GM23338 (cell line): Measurements from ENCODE around the gene SETD1A. TPM values are rescaled to one million over a fixed set of nuclear protein-coding genes. Genes with fewer than 3 reads are reported as not detected.

ENCODE experiments used
- ATAC-seq: fragments of 200-7000 bp; cut with Tn5 transposase; 3 replicates; pipeline ENCODE4 v1.9.1; 2020
- DNase-seq: peaks from one replicate; pipeline ENCODE4 v3.0.0-alpha.2; 2015; ENCODE audit warnings: low spot score
- H2AFZ ChIP-seq: fragments of 200-600 bp; sonication (generic); 2 replicates; pipeline ENCODE4 v1.8.0; 2016; ENCODE audit warnings: antibody characterized with exemption, mild to moderate bottlenecking, moderate library complexity
- H3F3A ChIP-seq: fragments of 200-600 bp; sonication (generic); replicated peaks from 2 replicates; pipeline ENCODE4 v1.8.0; 2017; ENCODE audit warnings: antibody characterized with exemption, mixed run types, low read depth
- H3K27ac ChIP-seq: fragments of 200-600 bp; sonication (generic); 2 replicates; pipeline ENCODE4 v1.6.1; 2016; ENCODE audit warnings: low read depth
- H3K27me3 ChIP-seq: fragments of 200-600 bp; sonication (generic); 2 replicates; pipeline ENCODE4 v1.8.0; 2016; ENCODE audit warnings: mild to moderate bottlenecking, mixed run types, moderate library complexity; ENCODE audit not compliant: insufficient read depth
- H3K36me3 ChIP-seq: fragments of 200-600 bp; sonication (generic); 2 replicates; pipeline ENCODE4 v1.8.0; 2016; ENCODE audit warnings: mild to moderate bottlenecking; ENCODE audit not compliant: insufficient read depth
- H3K4me1 ChIP-seq: fragments of 200-600 bp; sonication (generic); 2 replicates; pipeline ENCODE4 v1.8.0; 2016; ENCODE audit warnings: mild to moderate bottlenecking, moderate library complexity; ENCODE audit not compliant: insufficient read depth
- H3K4me2 ChIP-seq: fragments of 200-600 bp; sonication (generic); 2 replicates; pipeline ENCODE4 v1.7.1; 2017; ENCODE audit warnings: mixed run types
- H3K4me3 ChIP-seq: fragments of 200-600 bp; sonication (generic); 2 replicates; pipeline ENCODE4 v1.6.1; 2016; ENCODE audit warnings: mixed run types
- H3K79me2 ChIP-seq: fragments of 200-600 bp; sonication (generic); replicated peaks from 2 replicates; pipeline ENCODE4 v1.8.0; 2017; ENCODE audit warnings: mild to moderate bottlenecking; ENCODE audit not compliant: insufficient read depth
- H3K9me2 ChIP-seq: fragments of 200-600 bp; sonication (generic); 2 replicates; pipeline ENCODE4 v1.8.0; 2017; ENCODE audit not compliant: insufficient read depth
- H4K20me1 ChIP-seq: fragments of 200-600 bp; sonication (generic); replicated peaks from 2 replicates; pipeline ENCODE4 v1.8.0; 2017; ENCODE audit warnings: mild to moderate bottlenecking; ENCODE audit not compliant: insufficient read depth
- H3K27ac Mint-ChIP-seq: 2 replicates; pipeline ENCODE4 v1.8.0; 2020; ENCODE audit warnings: inconsistent platforms, mild to moderate bottlenecking, moderate library complexity, mixed read lengths
- H3K27me3 Mint-ChIP-seq: 3 replicates; pipeline ENCODE4 v1.8.0; 2022; ENCODE audit warnings: low read depth, mild to moderate bottlenecking, moderate library complexity, mixed read lengths, inconsistent platforms; ENCODE audit not compliant: insufficient read depth, poor library complexity
- H3K36me3 Mint-ChIP-seq: 3 replicates; pipeline ENCODE4 v1.8.0; 2021; ENCODE audit warnings: low read depth, mild to moderate bottlenecking, inconsistent platforms, moderate library complexity, mixed read lengths
- H3K4me1 Mint-ChIP-seq: 3 replicates; pipeline ENCODE4 v1.8.0; 2020; ENCODE audit warnings: mild to moderate bottlenecking, inconsistent platforms, mixed read lengths
- H3K4me3 Mint-ChIP-seq: 3 replicates; pipeline ENCODE4 v1.8.0; 2021; ENCODE audit warnings: moderate library complexity, mild to moderate bottlenecking, inconsistent platforms, mixed read lengths
- H3K9me3 Mint-ChIP-seq: 3 replicates; pipeline ENCODE4 v1.8.0; 2020; ENCODE audit warnings: moderate library complexity, mild to moderate bottlenecking, inconsistent platforms, mixed read lengths
- CREB1 ChIP-seq: fragments of 250-450 bp; sonication (Bioruptor Pico); IDR thresholded peaks from 2 replicates; pipeline ENCODE4 v1.5.0; 2020; ENCODE audit warnings: low read depth, mild to moderate bottlenecking, moderate library complexity
- CTCF ChIP-seq, 2 experiments: fragments of 200-600 bp in 1 of 2; sonication (generic) in 1 of 2; conservative IDR thresholded peaks; 2 replicates each; pipeline versions ENCODE4 v1.5.1 to v1.6.1; 2016 to 2017; ENCODE audit warnings: antibody characterized with exemption in 2 of 2, low read depth in 2 of 2, mild to moderate bottlenecking in 2 of 2, moderate library complexity in 1 of 2
- ETS1 ChIP-seq: IDR thresholded peaks from 2 replicates; pipeline ENCODE4 v1.6.1; 2016; ENCODE audit warnings: antibody characterized with exemption
- EZH2 ChIP-seq: fragments of 200-600 bp; sonication (generic); IDR thresholded peaks from one replicate; pipeline ENCODE4 v1.8.0; 2017; ENCODE audit warnings: antibody characterized with exemption, mild to moderate bottlenecking, low read depth; ENCODE audit not compliant: unreplicated experiment
- EZH2phosphoT487 ChIP-seq: fragments of 200-600 bp; sonication (generic); IDR thresholded peaks from one replicate; pipeline ENCODE4 v1.8.1; 2018; ENCODE audit warnings: antibody characterized with exemption; ENCODE audit not compliant: unreplicated experiment
- JUNB ChIP-seq: IDR thresholded peaks from one replicate; pipeline ENCODE4 v1.6.1; 2016; ENCODE audit warnings: antibody characterized with exemption; ENCODE audit not compliant: unreplicated experiment
- NANOG ChIP-seq: IDR thresholded peaks from 2 replicates; pipeline ENCODE4 v1.6.1; 2016; ENCODE audit warnings: antibody characterized with exemption, borderline replicate concordance
- POLR2AphosphoS5 ChIP-seq: IDR thresholded peaks from 2 replicates; pipeline ENCODE4 v1.6.1; 2016; ENCODE audit warnings: antibody characterized with exemption, low read depth
- REST ChIP-seq: IDR thresholded peaks from one replicate; pipeline ENCODE4 v1.6.1; 2018; ENCODE audit warnings: antibody characterized with exemption; ENCODE audit not compliant: unreplicated experiment
- STAT1 ChIP-seq: IDR thresholded peaks from one replicate; pipeline ENCODE4 v1.6.1; 2016; ENCODE audit warnings: antibody characterized with exemption; ENCODE audit not compliant: unreplicated experiment
- ZNF114 ChIP-seq: fragments of 250-450 bp; sonication (Bioruptor Pico); IDR thresholded peaks from 2 replicates; pipeline ENCODE4 v1.5.0; 2020; ENCODE audit warnings: mild to moderate bottlenecking, moderate library complexity
- ZNF331 ChIP-seq: fragments of 250-450 bp; sonication (Bioruptor Pico); IDR thresholded peaks from 2 replicates; pipeline ENCODE4 v1.5.0; 2020; ENCODE audit warnings: low read depth, mild to moderate bottlenecking, moderate library complexity
- ZNF462 ChIP-seq: fragments of 250-450 bp; sonication (Bioruptor Pico); IDR thresholded peaks from 2 replicates; pipeline ENCODE4 v1.5.0; 2020; ENCODE audit warnings: mild to moderate bottlenecking, moderate library complexity
- polyA plus RNA-seq: library from polyadenylated mRNA; unstranded; fragments of >200 nt; fragmentation: Nextera tagmentation; extraction: Ambion mirVana; gene quantifications from 2 replicates; pipeline ENCODE4 v1.2.1, GENCODE V29; 2016
- total RNA-seq: library from RNA; depleted of rRNA; stranded (reverse); fragments of >200 nt; shearing (Covaris generic); gene quantifications from 2 replicates; pipeline ENCODE4 v1.2.3, GENCODE V29; 2014

The SETD1A gene
- total and polyA plus RNA-seq, 2 experiments from 2014 or later = 10.8 to 21.9 TPM

- no peak overlapping the region for H3K4me3 Mint-ChIP-seq
- H3F3A ChIP-seq = peaks cover 11% of the 10 kb centered on the region; the same call in 1 of the 2 replicates
- H3K4me1 ChIP-seq = peaks cover 6% of the 10 kb centered on the region; the same call in 1 of the 2 replicates
- H3K36me3 ChIP-seq = peaks cover 9% of the 10 kb centered on the region
- 0 out of 2 replicates have a peak, but pooled peaks cover 2% of the 10 kb centered on the region for H3K79me2 ChIP-seq
- no peaks in the 10 kb centered on the region; the same call in 1 of the 3 replicates for H3K9me3 Mint-ChIP-seq
- no peak overlapping the region for H3K27ac ChIP-seq
- no peaks in the 10 kb centered on the region for H3K27me3 ChIP-seq
- no peaks in the 10 kb centered on the region for H3K9me2 ChIP-seq
- peaks cover 11% of the 10 kb centered on the region; the same call in 1 of the 2 replicates for H4K20me1 ChIP-seq
- H3K4me1 Mint-ChIP-seq = peaks cover 17% of the 10 kb centered on the region
- no peak for ATAC-seq
- peaks cover 9% of the 10 kb centered on the region for H3K27me3 Mint-ChIP-seq
- no peak overlapping the region; the same call in 1 of the 2 replicates for H3K27ac Mint-ChIP-seq
- H3K4me3 ChIP-seq = no peak overlapping the region
- no peak overlapping the region for H2AFZ ChIP-seq
- DNase-seq = no peak
- no peak for TF ChIP-seq POLR2AphosphoS5
- TF ChIP-seq STAT1 = no peak
- no peak for TF ChIP-seq REST
- no peak for TF ChIP-seq NANOG
- no peak for TF ChIP-seq ETS1
- TF ChIP-seq CREB1 = no peak
- TF ChIP-seq CTCF (conservative IDR thresholded peaks at IDR 0.05; ENCODE audit: low read depth in 2 of 2) = no peak
- no peak for TF ChIP-seq EZH2
- TF ChIP-seq ZNF114 (CRISPR knock-in tag) = no peak
- TF ChIP-seq ZNF462 (CRISPR knock-in tag) = no peak
- TF ChIP-seq EZH2phosphoT487 = no peak
- TF ChIP-seq JUNB = no peak
- no peak for TF ChIP-seq ZNF331 (CRISPR knock-in tag)
- peaks cover 65% of the 10 kb centered on the region for H3K36me3 Mint-ChIP-seq
- no peak overlapping the region for H3K4me2 ChIP-seq
Observed at GRCh38 chr16:30937692-30938091, 19.9 kb upstream of the SETD1A start.
